Gastrocnemius medialis (tissue), 4 donors: ENCODE data around the gene MCUR1.
"Not testable (repeated sequence)": the region's sequence is repeated elsewhere in the genome, so short reads cannot be mapped to it uniquely, and the experiment has no call there.

Source experiments
- CTCF ChIP-seq, 5 experiments: fragments of 450-650 bp in 3 of 5; fragments of 200-600 bp in 2 of 5; sonication (generic) in 2 of 5; IDR thresholded peaks in 4 of 5; conservative IDR thresholded peaks in 1 of 5; 1 replicate in 4 of 5; 2 replicates in 1 of 5; pipeline ENCODE4 v1.5.1; 2016 to 2019; ENCODE audit warnings: antibody characterized with exemption in 5 of 5, mild to moderate bottlenecking in 3 of 5, moderate library complexity in 3 of 5
- POLR2A ChIP-seq, 2 donors: fragments of 450-650 bp; IDR thresholded peaks; one replicate each; pipeline ENCODE4 v1.6.1; 2017; ENCODE audit warnings: antibody characterized with exemption in 2 of 2, mild to moderate bottlenecking in 2 of 2, moderate library complexity in 2 of 2

GRCh38 chr6:13829419-13829818 is 15.1 kb upstream of the MCUR1 start:
- not testable (repeated sequence) for TF ChIP-seq CTCF (IDR thresholded peaks at IDR 0.05 in 4 of 5, conservative IDR thresholded peaks at IDR 0.05 in 1 of 5); POLR2A (IDR thresholded peaks at IDR 0.05)
